ENCODE results near the gene TMEM130.
A peak's percentile ranks its signal among the peaks of the same experiment; 100 is the strongest.

- TF ChIP-seq EZH2 (IDR thresholded peaks at IDR 0.05) (no peak), POLR2AphosphoS5 (IDR thresholded peaks at IDR 0.05; ENCODE audit: borderline replicate concordance, low read depth, low read length) (no peak), FOXP2 (optimal IDR thresholded peaks at IDR 0.05; ENCODE audit: control extremely low read depth, extremely low read length, insufficient read depth) (peak; percentile 67)
Observed at GRCh38 chr7:98841179-98841997, 28.4 kb downstream of the TMEM130 start.
